ENCODE measurements around the gene CDK6. TPM values are rescaled to one million over a fixed set of nuclear protein-coding genes. Genes with fewer than 3 reads are reported as not detected.
A peak's percentile ranks its signal among the peaks of the same experiment; 100 is the strongest.

Gene CDK6
- total and polyA plus RNA-seq, 2 of the 8 experiments (the other 6 are each of a cell fraction or from before 2014, with no cell fraction given) = 5.9 to 18.9 TPM

- Histone ChIP-seq H4K5ac (ENCODE audit: insufficient read length, low read depth, low read length) (peak overlapping the region; percentile 30), H2BK120ac (replicated peaks; ENCODE audit: low read depth, low read length) (no peak overlapping the region), H3K79me1 (ENCODE audit: low read depth, low read length) (no peaks in the 10 kb centered on the region), H3K27me3 (replicated peaks in 1 of 4; ENCODE audit: control insufficient read depth in 3 of 4, extremely low read depth in 1 of 4, insufficient read depth in 3 of 4, low read length in 3 of 4) (no peaks in the 10 kb centered on the region), H3K56ac (replicated peaks; ENCODE audit: insufficient read length, low read depth, low read length) (no peak overlapping the region), H4K91ac (replicated peaks; ENCODE audit: insufficient read length, low read length) (no peak overlapping the region), H3K23me2 (ENCODE audit: low read depth, low read length) (peaks cover 5% of the 10 kb centered on the region; the same call in 1 of the 2 replicates), H4K8ac (ENCODE audit: extremely low read depth, insufficient read depth, low read length) (no peak overlapping the region), H3K14ac (ENCODE audit: insufficient read length) (no peak overlapping the region), H3K23ac (ENCODE audit: insufficient read length) (no peak overlapping the region), H3K18ac (ENCODE audit: extremely low read depth, low read length) (no peak overlapping the region; the same call in 1 of the 2 replicates), H2BK20ac (ENCODE audit: low read length) (no peak overlapping the region), H2AK5ac (ENCODE audit: low read depth, low read length) (no peak overlapping the region), H2BK5ac (ENCODE audit: low read depth, low read length) (no peak overlapping the region), H3K27ac (ENCODE audit: low read depth, low read length) (no peak overlapping the region), H3K4ac (replicated peaks; ENCODE audit: insufficient read length, low read depth, low read length) (no peak overlapping the region), H3K4me1 (replicated peaks in 1 of 4; ENCODE audit: control insufficient read depth in 3 of 4, insufficient read depth in 4 of 4, low read length in 3 of 4) (peaks cover 0 to 4% (median 0%) of the 10 kb centered on the region in 4 experiments; a peak in 2 of 7 replicates), H3K4me2 (ENCODE audit: insufficient read depth in 1 of 2, low read depth in 2 of 2, low read length in 2 of 2) (peak overlapping the region; percentile 71 to 98), H4K20me1 (replicated peaks in 1 of 2; ENCODE audit: control insufficient read depth in 1 of 2, insufficient read depth in 2 of 2, low read length in 2 of 2) (no peaks in the 10 kb centered on the region), H3K9me3 (ENCODE audit: insufficient read depth in 2 of 2, low read depth in 1 of 2, low read length in 1 of 2) (no peaks in the 10 kb centered on the region), H3K79me2 (ENCODE audit: control insufficient read depth in 1 of 2, insufficient read depth in 2 of 2, low read length in 2 of 2) (no peaks in the 10 kb centered on the region), H2AFZ (ENCODE audit: low read length) (peak overlapping the region; percentile 86), H2BK12ac (ENCODE audit: low read depth, low read length) (peak overlapping the region; percentile 55; the same call in 1 of the 2 replicates), H3K4me3 (ENCODE audit: extremely low read depth in 1 of 4, insufficient read depth in 2 of 4, low read depth in 3 of 4, low read length in 4 of 4) (peak overlapping the region; percentile 39 to 62 (median 57); a peak in 7 of 8 replicates), H3K36me3 (ENCODE audit: control insufficient read depth in 2 of 4, insufficient read depth in 4 of 4, low read length in 3 of 4) (no peaks in the 10 kb centered on the region; a peak in 1 of 8 replicates), H2BK15ac (ENCODE audit: low read length) (no peak overlapping the region), H3K9ac (replicated peaks in 1 of 4; ENCODE audit: extremely low read depth in 1 of 4, low read depth in 3 of 4, low read length in 3 of 4) (peak overlapping the region in 2 of 4 experiments; percentile 8 to 74; a peak in 2 of 7 replicates)
- DNase-seq (ENCODE audit: low read depth in 1 of 2, low spot score in 2 of 2) (peak in 1 of 2 experiments; percentile 85), FAIRE-seq (no peak)
- WGBS, 2 experiments (ENCODE audit: extremely low coverage in 1 of 2, insufficient coverage in 1 of 2, insufficient read length in 1 of 2, insufficient replicate concordance in 2 of 2, low coverage in 1 of 2, low lambda C conversion rate in 2 of 2, missing lambda C conversion rate in 1 of 2) = 9% methylated on average over 27 of the region's 27 CpGs; no CpG with 5 or more reads in 1 of the 2 experiments
- CTCF ChIA-PET (ENCODE audit: partially characterized antibody) = interaction anchor here (0.6 to 10.4 kb wide), 13 partner anchors 8 to 570 kb away, joined by 3 to 84 read pairs (median 4); partner anchors contain the start of genes FAM133B, PEX1 and RBM48
- POLR2A ChIA-PET (ENCODE audit: partially characterized antibody) = interaction anchor here (1.4 to 4.2 kb wide), 3 partner anchors 17 to 223 kb away, joined by 3 to 27 read pairs (median 4); partner anchors contain the start of gene FAM133B
- TF ChIP-seq, protein P1, sequence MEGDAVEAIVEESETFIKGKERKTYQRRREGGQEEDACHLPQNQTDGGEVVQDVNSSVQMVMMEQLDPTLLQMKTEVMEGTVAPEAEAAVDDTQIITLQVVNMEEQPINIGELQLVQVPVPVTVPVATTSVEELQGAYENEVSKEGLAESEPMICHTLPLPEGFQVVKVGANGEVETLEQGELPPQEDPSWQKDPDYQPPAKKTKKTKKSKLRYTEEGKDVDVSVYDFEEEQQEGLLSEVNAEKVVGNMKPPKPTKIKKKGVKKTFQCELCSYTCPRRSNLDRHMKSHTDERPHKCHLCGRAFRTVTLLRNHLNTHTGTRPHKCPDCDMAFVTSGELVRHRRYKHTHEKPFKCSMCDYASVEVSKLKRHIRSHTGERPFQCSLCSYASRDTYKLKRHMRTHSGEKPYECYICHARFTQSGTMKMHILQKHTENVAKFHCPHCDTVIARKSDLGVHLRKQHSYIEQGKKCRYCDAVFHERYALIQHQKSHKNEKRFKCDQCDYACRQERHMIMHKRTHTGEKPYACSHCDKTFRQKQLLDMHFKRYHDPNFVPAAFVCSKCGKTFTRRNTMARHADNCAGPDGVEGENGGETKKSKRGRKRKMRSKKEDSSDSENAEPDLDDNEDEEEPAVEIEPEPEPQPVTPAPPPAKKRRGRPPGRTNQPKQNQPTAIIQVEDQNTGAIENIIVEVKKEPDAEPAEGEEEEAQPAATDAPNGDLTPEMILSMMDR (IDR thresholded peaks at IDR 0.05; ENCODE audit: control extremely low read depth in 1 of 3, insufficient read depth in 1 of 3, low read depth in 1 of 3, low read length in 3 of 3) = no peak
- 0 out of 2 replicates have a peak, but pooled peaks have one; percentile 47 for TF ChIP-seq SP1 (IDR thresholded peaks at IDR 0.05; ENCODE audit: low read depth, low read length)
- no peak for TF ChIP-seq CREB1 (IDR thresholded peaks at IDR 0.05)
- TF ChIP-seq YY1 (IDR thresholded peaks at IDR 0.05; ENCODE audit: low read depth, low read length) = no peak
- TF ChIP-seq RBBP5 (IDR thresholded peaks at IDR 0.05; ENCODE audit: borderline replicate concordance, low read depth, low read length) = 0 out of 2 replicates have a peak, but pooled peaks have one; percentile 47
- TF ChIP-seq SIN3A (conservative IDR thresholded peaks at IDR 0.05 in 1 of 2, IDR thresholded peaks at IDR 0.05 in 1 of 2; ENCODE audit: low read depth in 1 of 2, low read length in 2 of 2) = 0 out of 4 replicates have a peak, but pooled peaks of 1 of the 2 experiments have one; percentile 11
- TF ChIP-seq POLR2A (IDR thresholded peaks at IDR 0.05; ENCODE audit: control extremely low read depth in 1 of 2, low read depth in 2 of 2, low read length in 2 of 2) = 0 out of 3 replicates have a peak, but pooled peaks of 1 of the 2 experiments have one; percentile 37
- TF ChIP-seq ASH2L (IDR thresholded peaks at IDR 0.05; ENCODE audit: low read length) = no peak
These were observed 227.7 kb downstream of the CDK6 start for GRCh38 chr7:92608380-92609322.

All from H1 (cell line).